GM12878 (cell line): Measurements from ENCODE around the gene SLC51A. TPM values are rescaled to one million over a fixed set of nuclear protein-coding genes. Genes with fewer than 3 reads are reported as not detected.

Experiments
- ATAC-seq: fragments of 200-7000 bp; cut with Tn5 transposase; 3 replicates; pipeline ENCODE4 v1.9.1; 2020; ENCODE audit warnings: mild to moderate bottlenecking, moderate library complexity
- BruUV-seq: library from RNA; stranded (reverse); fragments of 400-500 nt; replicated peaks from 2 replicates; lab custom pipeline; 2021; lab: Mats Ljungman, UMichigan
- CTCF ChIA-PET: fragments of 300-600 bp; sonication (Branson Sonifier 250); formaldehyde crosslinking; extraction: SDS; loops from one replicate; lab custom pipeline; 2021; ENCODE audit warnings: inconsistent platforms; lab: Yijun Ruan, JAX
- POLR2A ChIA-PET: fragments of 350-600 bp; formaldehyde crosslinking; extraction: SDS; loops from one replicate; lab custom pipeline; 2021; ENCODE audit warnings: inconsistent platforms; lab: Charles Lee
- RAD21 ChIA-PET: fragments of 300-600 bp; sonication (Branson Sonifier 250); formaldehyde crosslinking; loops from one replicate; lab custom pipeline; 2023; ENCODE audit warnings: antibody characterized with exemption; ENCODE audit not compliant: unreplicated experiment; lab: Charles Lee
- SMC1A ChIA-PET: fragments of 300-600 bp; sonication (Branson Sonifier 250); formaldehyde crosslinking; loops from one replicate; lab custom pipeline; 2023; ENCODE audit not compliant: unreplicated experiment, uncharacterized antibody; lab: Charles Lee
- DNase-seq: peaks from one replicate; pipeline ENCODE4 v3.0.0-alpha.2; 2011; ENCODE audit warnings: low read depth, low spot score
- FAIRE-seq: peaks from 3 replicates; lab custom pipeline; 2011; peaks lifted over from hg19 to GRCh38; lab: Jason Lieb, UNC
- H2AFZ ChIP-seq: 2 replicates; pipeline ENCODE4 v1.6.0; 2011; ENCODE audit warnings: low read depth, low read length, control low read depth; ENCODE audit not compliant: control insufficient read depth
- H3K27ac ChIP-seq: 2 replicates; pipeline ENCODE4 v1.5.1; 2011; ENCODE audit warnings: control low read depth; ENCODE audit not compliant: control insufficient read depth, insufficient read depth
- H3K27me3 ChIP-seq, 2 experiments: replicated peaks in 1 of 2; 2 replicates each; pipeline versions ENCODE4 v1.6.0 to v1.6.1; 2011; ENCODE audit warnings: low read length in 1 of 2; ENCODE audit not compliant: control insufficient read depth in 2 of 2, insufficient read depth in 2 of 2
- H3K36me3 ChIP-seq, 2 experiments: 2 replicates each; pipeline ENCODE4 v1.5.1; 2011; ENCODE audit warnings: low read length in 1 of 2; ENCODE audit not compliant: control insufficient read depth in 2 of 2, insufficient read depth in 2 of 2
- H3K4me1 ChIP-seq: 2 replicates; pipeline ENCODE4 v1.6.1; 2011; ENCODE audit warnings: mild to moderate bottlenecking, low read length, moderate library complexity, mixed read lengths; ENCODE audit not compliant: control insufficient read depth, insufficient read depth
- H3K4me2 ChIP-seq: 2 replicates; pipeline ENCODE4 v1.6.0; 2011; ENCODE audit warnings: control low read depth; ENCODE audit not compliant: control insufficient read depth, insufficient read depth
- H3K4me3 ChIP-seq: fragments of 200-600 bp; sonication (generic); 2 replicates; pipeline ENCODE4 v1.5.1; 2016
- H3K79me2 ChIP-seq: 2 replicates; pipeline ENCODE4 v1.6.0; 2011; ENCODE audit warnings: low read length; ENCODE audit not compliant: control insufficient read depth, insufficient read depth
- H3K9ac ChIP-seq: 2 replicates; pipeline ENCODE4 v1.8.0; 2011; ENCODE audit warnings: low read length, control low read depth, mixed read lengths; ENCODE audit not compliant: control insufficient read depth, insufficient read depth
- H3K9me3 ChIP-seq: replicated peaks from 3 replicates; pipeline ENCODE4 v1.5.1; 2011; ENCODE audit warnings: mild to moderate bottlenecking, low read length; ENCODE audit not compliant: control insufficient read depth, insufficient read depth
- H4K20me1 ChIP-seq: 2 replicates; pipeline ENCODE4 v1.6.0; 2011; ENCODE audit not compliant: control insufficient read depth, insufficient read depth
- ATF3 ChIP-seq: IDR thresholded peaks from 2 replicates; pipeline ENCODE4 v1.6.1; 2011; ENCODE audit warnings: low read depth, mild to moderate bottlenecking, low read length, moderate library complexity, borderline replicate concordance; ENCODE audit errors: extremely low read depth
- CBFB ChIP-seq: IDR thresholded peaks from 2 replicates; pipeline ENCODE4 v1.6.1; 2016; ENCODE audit warnings: antibody characterized with exemption, low read depth
- CBX3 ChIP-seq: fragments of 200-600 bp; sonication (generic); IDR thresholded peaks from 2 replicates; pipeline ENCODE4 v1.6.1; 2016; ENCODE audit warnings: low read depth, borderline replicate concordance
- GATAD2B ChIP-seq: fragments of 450-650 bp; conservative IDR thresholded peaks from 2 replicates; pipeline ENCODE4 v1.6.1; 2017; ENCODE audit warnings: low read depth, mild to moderate bottlenecking, moderate library complexity
- HDGF ChIP-seq: fragments of 450-650 bp; IDR thresholded peaks from 2 replicates; pipeline ENCODE4 v1.6.1; 2016; ENCODE audit warnings: antibody characterized with exemption
- MEF2B ChIP-seq: fragments of 450-650 bp; IDR thresholded peaks from 2 replicates; pipeline ENCODE4 v1.6.1; 2018; ENCODE audit warnings: mild to moderate bottlenecking, moderate library complexity; ENCODE audit not compliant: partially characterized antibody, poor library complexity, severe bottlenecking
- MLLT1 ChIP-seq: fragments of 450-650 bp; IDR thresholded peaks from 2 replicates; pipeline ENCODE4 v1.6.1; 2016; ENCODE audit warnings: mild to moderate bottlenecking
- POLR2AphosphoS2 ChIP-seq: IDR thresholded peaks from 2 replicates; pipeline ENCODE4 v1.6.1; 2011; ENCODE audit warnings: low read depth, mild to moderate bottlenecking, low read length, improper control_type of control experiment, moderate library complexity
- RB1 ChIP-seq: fragments of 450-650 bp; formaldehyde crosslinking; IDR thresholded peaks from 2 replicates; pipeline ENCODE4 v1.6.1; 2017; ENCODE audit warnings: mild to moderate bottlenecking, borderline replicate concordance
- SMAD5 ChIP-seq: IDR thresholded peaks from 2 replicates; pipeline ENCODE4 v1.6.1; 2016; ENCODE audit warnings: antibody characterized with exemption, low read depth
- WGBS: methylation state at CpG from one replicate; pipeline ENCODE4 v1.1.6; 2016; ENCODE audit warnings: low lambda C conversion rate; ENCODE audit not compliant: insufficient replicate concordance, insufficient coverage; ENCODE audit errors: missing lambda C conversion rate; 5-methylcytosine and 5-hydroxymethylcytosine counted together
- in situ Hi-C: fragments of 300-500 bp; cut with MboI; formaldehyde crosslinking; loops from 9 replicates; pipeline ENCODE4 v1.14.3; 2018; ENCODE audit warnings: mixed read lengths
- intact Hi-C: fragments of 100-400 bp; cut with micrococcal nuclease; formaldehyde crosslinking; loops from one replicate; pipeline ENCODE4 v1.14.2; 2022; ENCODE audit not compliant: unreplicated experiment
- polyA plus RNA-seq, 11 experiments: library from polyadenylated mRNA; depleted of rRNA in 4 of 11; unstranded in 6 of 11; stranded (reverse) in 5 of 11; fragments of >200 nt; fragmentation: Nextera tagmentation in 4 of 11; fragmentation: Illumina TruSeq in 1 of 11; extraction: Ambion mirVana in 4 of 11; extraction: Trizol in 1 of 11; gene quantifications; 1 replicate in 1 of 11; 2 replicates in 10 of 11; pipeline versions ENCODE4 v1.2.1 to v1.2.3, GENCODE V29; 2011 to 2016; ENCODE audit warnings: inconsistent platforms in 2 of 11, missing spikeins in 2 of 11, low read depth in 1 of 11
- total RNA-seq, 4 experiments: library from RNA; depleted of rRNA in 3 of 4; stranded (reverse); fragments of >200 nt in 3 of 4; fragmentation: Illumina TruSeq in 1 of 4; extraction: Trizol in 1 of 4; gene quantifications; 2 replicates each; pipeline versions ENCODE4 v1.2.1 to v1.2.3, GENCODE V29; 2013 to 2021

Gene SLC51A
- total and polyA plus RNA-seq, 10 of the 15 experiments (the other 5 are each of a cell fraction or from before 2014, with no cell fraction given), result 0.99 to 3.9 (median 2.2) TPM; not detected in 6

DNA sequence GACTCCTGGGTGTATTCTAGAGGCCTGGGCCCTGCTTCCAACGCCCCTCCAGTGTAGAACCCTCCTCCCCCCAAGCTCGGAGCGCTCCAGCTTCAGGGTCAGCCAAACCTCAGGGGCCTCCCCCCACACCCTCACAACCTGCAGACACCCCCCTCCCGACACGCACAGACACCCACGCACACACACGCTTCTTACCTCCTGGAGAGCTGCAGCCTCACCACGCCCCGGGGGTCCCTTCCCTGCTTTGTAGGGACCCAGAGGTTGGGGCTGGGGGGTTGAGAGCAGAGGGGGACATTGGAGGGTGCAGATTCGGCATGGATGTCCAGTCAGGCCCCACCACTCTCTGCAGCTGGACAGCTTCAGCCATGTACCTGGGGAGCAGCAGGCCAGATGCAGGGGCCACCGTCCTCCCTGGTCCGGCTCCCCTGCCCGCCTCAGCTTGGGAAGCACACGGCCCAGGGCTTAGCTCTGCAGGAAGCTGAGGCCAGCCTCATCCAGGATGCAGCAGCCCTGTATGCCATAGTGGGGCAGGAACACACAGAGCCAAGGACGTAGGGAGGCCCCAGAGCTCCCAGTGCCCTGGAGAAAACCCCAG is 18.2 kb upstream of the SLC51A start:
- H4K20me1 ChIP-seq, result no peaks in the 10 kb centered on the region
- H3K9ac ChIP-seq, result no peak overlapping the region
- RAD21 ChIA-PET, result interaction anchor here (0.7 to 4.9 kb wide), 6 partner anchors 19 to 257 kb away, joined by 3 to 82 read pairs (median 5); no protein-coding TSS in a partner anchor
- H3K4me3 ChIP-seq, result no peak overlapping the region
- no peak for FAIRE-seq
- intact Hi-C loops, result loop anchor here (10.0 kb wide), 1 partner anchor 293 kb away; the partner anchor contains the start of gene TNK2
- WGBS, result 82% methylated on average over 15 of the region's 15 CpGs
- ATAC-seq, result no peak
- no peak for DNase-seq
- SMC1A ChIA-PET, result interaction anchor here (1.3 to 9.7 kb wide), 4 partner anchors 123 to 176 kb away, joined by 3 to 151 read pairs (median 9); no protein-coding TSS in a partner anchor
- in situ Hi-C loops, result no loop called here
- H3K9me3 ChIP-seq, result no peaks in the 10 kb centered on the region
- peaks cover 24% of the 10 kb centered on the region for H3K4me1 ChIP-seq
- H2AFZ ChIP-seq, result no peak overlapping the region
- H3K36me3 ChIP-seq, result no peaks in the 10 kb centered on the region
- CTCF ChIA-PET, result interaction anchor here (0.6 to 6.3 kb wide), 8 partner anchors 11 to 320 kb away, joined by 3 to 157 read pairs (median 4); no protein-coding TSS in a partner anchor
- no peak overlapping the region for H3K27ac ChIP-seq
- H3K79me2 ChIP-seq, result no peaks in the 10 kb centered on the region
- H3K27me3 ChIP-seq, result no peaks in the 10 kb centered on the region
- no TSS peak for BruUV-seq
- POLR2A ChIA-PET, result no interaction called here
- TF ChIP-seq ATF3 (no peak), CBFB (no peak), SMAD5 (no peak), RB1 (no peak), MEF2B (no peak), MLLT1 (no peak), GATAD2B (no peak), POLR2AphosphoS2 (no peak), CBX3 (no peak), HDGF (no peak)
- TF ChIP-seq, all 136 proteins: peak for 0
- no peak overlapping the region for H3K4me2 ChIP-seq
